Measurements from ENCODE around the gene B4GALT3.
A peak's percentile ranks its signal among the peaks of the same experiment; 100 is the strongest.

Gene B4GALT3

GRCh38 chr1:161182214-161182613 lies 4.9 kb upstream of the B4GALT3 start:
- H3K27ac ChIP-seq (replicated peaks) = no peak overlapping the region
- DNase-seq (ENCODE audit: low read depth in 1 of 2, low spot score in 1 of 2) = no peak
- H3K4me3 ChIP-seq (replicated peaks; ENCODE audit: insufficient read depth, low read length) = no peak overlapping the region
- H3K27me3 ChIP-seq (ENCODE audit: insufficient read depth, poor library complexity, severe bottlenecking) = no peaks in the 10 kb centered on the region
- TF ChIP-seq POLR2AphosphoS5 (IDR thresholded peaks at IDR 0.05; ENCODE audit: low read depth) (no peak), CTCF (IDR thresholded peaks at IDR 0.05; ENCODE audit: insufficient read depth, low read length) (no peak), GABPA (IDR thresholded peaks at IDR 0.05; ENCODE audit: low read depth) (no peak), SPI1 (IDR thresholded peaks at IDR 0.05; ENCODE audit: borderline replicate concordance, low read depth) (no peak)
- TF ChIP-seq, protein P1, sequence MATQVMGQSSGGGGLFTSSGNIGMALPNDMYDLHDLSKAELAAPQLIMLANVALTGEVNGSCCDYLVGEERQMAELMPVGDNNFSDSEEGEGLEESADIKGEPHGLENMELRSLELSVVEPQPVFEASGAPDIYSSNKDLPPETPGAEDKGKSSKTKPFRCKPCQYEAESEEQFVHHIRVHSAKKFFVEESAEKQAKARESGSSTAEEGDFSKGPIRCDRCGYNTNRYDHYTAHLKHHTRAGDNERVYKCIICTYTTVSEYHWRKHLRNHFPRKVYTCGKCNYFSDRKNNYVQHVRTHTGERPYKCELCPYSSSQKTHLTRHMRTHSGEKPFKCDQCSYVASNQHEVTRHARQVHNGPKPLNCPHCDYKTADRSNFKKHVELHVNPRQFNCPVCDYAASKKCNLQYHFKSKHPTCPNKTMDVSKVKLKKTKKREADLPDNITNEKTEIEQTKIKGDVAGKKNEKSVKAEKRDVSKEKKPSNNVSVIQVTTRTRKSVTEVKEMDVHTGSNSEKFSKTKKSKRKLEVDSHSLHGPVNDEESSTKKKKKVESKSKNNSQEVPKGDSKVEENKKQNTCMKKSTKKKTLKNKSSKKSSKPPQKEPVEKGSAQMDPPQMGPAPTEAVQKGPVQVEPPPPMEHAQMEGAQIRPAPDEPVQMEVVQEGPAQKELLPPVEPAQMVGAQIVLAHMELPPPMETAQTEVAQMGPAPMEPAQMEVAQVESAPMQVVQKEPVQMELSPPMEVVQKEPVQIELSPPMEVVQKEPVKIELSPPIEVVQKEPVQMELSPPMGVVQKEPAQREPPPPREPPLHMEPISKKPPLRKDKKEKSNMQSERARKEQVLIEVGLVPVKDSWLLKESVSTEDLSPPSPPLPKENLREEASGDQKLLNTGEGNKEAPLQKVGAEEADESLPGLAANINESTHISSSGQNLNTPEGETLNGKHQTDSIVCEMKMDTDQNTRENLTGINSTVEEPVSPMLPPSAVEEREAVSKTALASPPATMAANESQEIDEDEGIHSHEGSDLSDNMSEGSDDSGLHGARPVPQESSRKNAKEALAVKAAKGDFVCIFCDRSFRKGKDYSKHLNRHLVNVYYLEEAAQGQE (IDR thresholded peaks at IDR 0.05; ENCODE audit: insufficient replicate concordance, low read depth) = no peak

- no peaks in the 10 kb centered on the region for H3K27me3 ChIP-seq (ENCODE audit: insufficient read depth, poor library complexity, severe bottlenecking)
- no peak overlapping the region for H3K4me3 ChIP-seq (replicated peaks; ENCODE audit: insufficient read depth, low read length)
- DNase-seq (ENCODE audit: low read depth in 1 of 2, low spot score in 1 of 2) = no peak
- H3K27ac ChIP-seq (replicated peaks) = no peak overlapping the region
- TF ChIP-seq CTCF (IDR thresholded peaks at IDR 0.05; ENCODE audit: insufficient read depth, low read length) (peak; percentile 8), GABPA (IDR thresholded peaks at IDR 0.05; ENCODE audit: low read depth) (no peak), POLR2AphosphoS5 (IDR thresholded peaks at IDR 0.05; ENCODE audit: low read depth) (no peak)
Measured at GRCh38 chr1:161180639-161181038, 3.3 kb upstream of the B4GALT3 start.

DNA sequence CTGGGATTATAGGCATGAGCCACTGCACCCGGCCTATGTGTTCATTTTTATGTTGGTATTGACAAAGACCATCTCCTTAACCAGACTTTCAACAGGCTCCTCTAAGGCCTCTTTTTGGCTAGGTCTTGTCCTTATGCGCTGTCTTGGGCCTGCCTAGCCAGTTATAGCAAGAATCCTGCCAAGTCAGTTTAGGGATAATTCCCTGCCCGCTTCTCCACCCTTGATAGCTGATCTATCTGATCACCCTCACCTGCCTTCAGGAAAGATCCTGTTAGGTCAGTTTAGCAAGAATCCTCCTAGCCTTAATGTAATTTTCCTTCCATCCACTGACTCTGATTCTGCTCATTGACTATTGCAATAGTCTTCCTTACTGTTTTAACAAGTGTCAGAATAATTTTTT lies 2.4 kb upstream of the B4GALT3 start:
- no peak overlapping the region for H3K27ac ChIP-seq (replicated peaks)
- H3K27me3 ChIP-seq (ENCODE audit: insufficient read depth, poor library complexity, severe bottlenecking) = no peaks in the 10 kb centered on the region
- no peak overlapping the region for H3K4me3 ChIP-seq (replicated peaks; ENCODE audit: insufficient read depth, low read length)
- TF ChIP-seq GABPA (IDR thresholded peaks at IDR 0.05; ENCODE audit: low read depth) (no peak), POLR2AphosphoS5 (IDR thresholded peaks at IDR 0.05; ENCODE audit: low read depth) (no peak), CTCF (IDR thresholded peaks at IDR 0.05; ENCODE audit: insufficient read depth, low read length) (no peak), SPI1 (IDR thresholded peaks at IDR 0.05; ENCODE audit: borderline replicate concordance, low read depth) (no peak)
- TF ChIP-seq, protein P1 (IDR thresholded peaks at IDR 0.05; ENCODE audit: insufficient replicate concordance, low read depth) = no peak
- DNase-seq (ENCODE audit: low read depth in 1 of 2, low spot score in 1 of 2) = no peak

GRCh38 chr1:161177936-161178244 lies 583 bp upstream of the B4GALT3 start:
- Histone ChIP-seq H3K27ac (replicated peaks) (peak overlapping the region; percentile 73), H3K27me3 (ENCODE audit: insufficient read depth, poor library complexity, severe bottlenecking) (no peaks in the 10 kb centered on the region), H3K4me3 (replicated peaks; ENCODE audit: insufficient read depth, low read length) (peak overlapping the region; percentile 86)
- TF ChIP-seq SPI1 (IDR thresholded peaks at IDR 0.05; ENCODE audit: borderline replicate concordance, low read depth) (no peak), CTCF (IDR thresholded peaks at IDR 0.05; ENCODE audit: insufficient read depth, low read length) (no peak), POLR2AphosphoS5 (IDR thresholded peaks at IDR 0.05; ENCODE audit: low read depth) (no peak), GABPA (IDR thresholded peaks at IDR 0.05; ENCODE audit: low read depth) (no peak)
- TF ChIP-seq, protein P1 (IDR thresholded peaks at IDR 0.05; ENCODE audit: insufficient replicate concordance, low read depth) = no peak
- no peak for DNase-seq (ENCODE audit: low read depth in 1 of 2, low spot score in 1 of 2)

All from HL-60 (cell line).